HG03025 (cell line): ENCODE measurements around the gene TNRC6C.

Source experiments
- ATAC-seq: cut with Tn5 transposase; IDR thresholded peaks from one replicate; pipeline ENCODE4 v1.9.1; 2021; ENCODE audit warnings: mild to moderate bottlenecking, moderate library complexity; ENCODE audit not compliant: unreplicated experiment, low FRiP score

The TNRC6C gene

DNA sequence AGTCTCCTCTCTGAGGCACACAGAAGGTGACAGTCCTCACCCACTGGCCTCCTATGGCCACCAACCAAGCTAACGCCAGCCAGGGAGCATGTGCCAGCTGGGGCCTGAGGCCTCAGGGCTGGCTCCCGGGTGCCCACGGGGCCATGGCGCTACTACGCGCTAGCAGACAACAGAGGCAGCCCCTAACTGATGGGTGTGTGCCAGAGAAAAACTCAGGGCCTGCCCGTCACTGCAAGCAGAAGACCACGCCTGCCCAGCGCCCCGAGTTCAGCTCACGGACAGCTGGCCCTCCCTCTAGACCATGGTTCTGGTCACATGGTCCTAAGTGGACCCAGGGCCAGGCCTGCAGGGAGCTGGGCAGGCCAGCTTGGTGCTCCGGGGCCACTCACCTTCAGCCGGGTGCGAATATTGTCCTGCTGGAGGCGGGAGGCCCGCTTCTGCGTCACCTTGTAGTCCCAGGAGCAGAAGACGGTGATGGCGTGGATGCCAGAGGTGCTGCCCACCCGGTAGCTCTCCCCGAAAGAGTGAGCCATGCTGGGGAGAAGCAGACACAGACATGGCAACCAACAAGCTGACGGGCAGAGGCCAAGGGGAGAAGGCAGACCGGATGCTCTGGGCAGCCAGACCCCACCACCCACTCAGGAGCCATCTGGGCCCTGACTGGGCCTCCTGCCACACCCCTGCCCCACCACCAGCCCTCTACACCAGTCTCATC is 163.9 kb downstream of the TNRC6C start:
- no peak for ATAC-seq

DNA sequence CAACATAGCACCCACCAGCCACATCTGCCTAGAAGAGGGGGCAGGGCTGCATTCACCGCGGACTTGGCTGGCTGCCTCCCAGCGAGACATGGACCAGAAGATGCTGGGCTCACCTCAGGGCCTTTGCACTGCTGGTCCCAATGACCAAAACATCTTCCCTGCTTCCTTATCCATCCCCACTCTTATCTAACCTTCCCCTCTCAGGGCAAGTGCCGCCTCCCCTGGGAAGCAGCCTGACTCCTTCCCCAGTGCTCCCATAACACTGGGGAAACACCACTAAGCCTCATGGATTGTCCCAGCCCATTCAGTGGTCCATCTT is 164.4 kb downstream of the TNRC6C start:
- ATAC-seq, result no peak

DNA sequence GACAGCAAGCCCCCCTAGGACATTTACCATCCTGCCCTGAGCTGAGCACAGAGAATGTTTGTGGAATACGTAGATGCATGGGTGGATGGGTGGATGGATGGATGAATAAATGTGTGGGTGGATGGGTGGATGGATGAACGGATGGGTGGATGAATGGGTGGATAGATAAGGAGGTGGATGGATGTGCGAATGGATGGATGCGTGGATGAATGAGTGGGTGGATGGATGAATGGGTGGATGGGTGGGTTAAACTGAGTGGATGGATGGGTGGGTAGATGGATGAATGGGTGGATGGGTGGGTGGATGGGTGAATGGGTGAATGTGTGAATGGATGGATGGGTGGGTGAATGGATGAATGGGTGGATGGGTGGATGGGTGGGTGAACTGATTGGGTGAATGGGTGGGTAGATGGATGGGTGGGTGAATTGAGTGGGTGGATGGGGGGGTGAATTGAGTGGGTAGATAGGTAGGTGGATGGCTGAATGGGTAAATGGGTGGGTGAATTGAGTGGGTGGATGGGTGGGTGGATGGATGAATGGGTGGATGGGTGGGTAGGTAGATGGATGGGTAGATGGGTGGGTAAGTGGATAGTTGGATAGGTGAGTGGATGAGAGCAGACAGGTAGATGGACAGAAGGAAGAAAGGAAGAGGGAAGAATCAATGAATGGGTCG is 164.9 kb downstream of the TNRC6C start:
- ATAC-seq, result no peak

DNA sequence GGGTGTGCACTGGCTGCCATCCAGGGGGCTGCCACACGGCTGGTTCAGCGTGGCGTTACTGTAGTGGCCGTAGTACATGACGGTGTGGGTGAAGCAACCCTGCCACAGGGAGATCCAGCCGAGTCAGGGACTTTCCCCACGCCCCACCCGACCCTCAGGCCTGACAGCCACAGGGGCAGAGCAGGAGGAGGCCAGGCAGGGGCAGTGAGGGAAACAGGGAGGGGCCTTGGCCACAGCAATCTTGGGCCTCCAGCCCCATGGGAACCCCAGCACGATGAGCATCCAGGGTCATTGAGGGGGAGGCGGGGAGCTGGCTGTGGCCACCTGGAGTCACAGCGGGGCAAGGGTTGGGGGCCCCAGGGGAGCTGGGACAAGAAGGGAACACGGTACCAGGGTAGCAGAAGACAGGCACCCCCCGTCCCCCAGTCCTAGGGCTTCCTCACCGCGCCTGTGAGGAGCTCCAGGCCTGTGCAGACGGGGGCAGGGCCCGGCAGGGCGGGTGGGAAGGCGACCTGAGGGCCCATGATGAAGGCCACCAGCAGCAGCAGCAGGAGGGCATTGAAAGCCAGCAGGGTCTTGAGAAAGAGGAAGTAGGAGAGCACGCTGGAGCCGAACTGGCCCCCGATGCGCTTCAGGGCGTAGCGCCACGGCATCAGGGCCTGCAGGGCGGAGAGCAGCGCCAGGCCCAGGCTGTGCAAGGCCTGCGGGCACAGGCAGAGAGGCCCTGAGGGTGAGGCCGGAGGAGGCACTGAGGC is 165.8 kb downstream of the TNRC6C start:
- no peak for ATAC-seq

DNA sequence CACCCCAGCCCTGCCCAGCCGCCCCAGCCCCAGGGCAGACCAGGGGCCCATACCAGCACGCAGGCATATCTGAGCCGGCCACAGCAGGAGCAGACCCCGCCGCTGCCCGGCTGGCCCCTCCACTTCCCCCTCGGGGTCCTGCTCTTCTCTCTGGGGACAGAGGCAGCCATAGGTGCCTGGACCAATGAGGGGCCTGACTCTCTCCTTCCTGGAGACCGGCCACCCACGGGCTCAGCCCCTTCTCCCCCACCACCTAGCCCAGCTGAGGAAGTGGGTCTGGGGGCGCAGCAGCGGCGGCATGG is 166.3 kb downstream of the TNRC6C start:
- ATAC-seq, result no peak

DNA sequence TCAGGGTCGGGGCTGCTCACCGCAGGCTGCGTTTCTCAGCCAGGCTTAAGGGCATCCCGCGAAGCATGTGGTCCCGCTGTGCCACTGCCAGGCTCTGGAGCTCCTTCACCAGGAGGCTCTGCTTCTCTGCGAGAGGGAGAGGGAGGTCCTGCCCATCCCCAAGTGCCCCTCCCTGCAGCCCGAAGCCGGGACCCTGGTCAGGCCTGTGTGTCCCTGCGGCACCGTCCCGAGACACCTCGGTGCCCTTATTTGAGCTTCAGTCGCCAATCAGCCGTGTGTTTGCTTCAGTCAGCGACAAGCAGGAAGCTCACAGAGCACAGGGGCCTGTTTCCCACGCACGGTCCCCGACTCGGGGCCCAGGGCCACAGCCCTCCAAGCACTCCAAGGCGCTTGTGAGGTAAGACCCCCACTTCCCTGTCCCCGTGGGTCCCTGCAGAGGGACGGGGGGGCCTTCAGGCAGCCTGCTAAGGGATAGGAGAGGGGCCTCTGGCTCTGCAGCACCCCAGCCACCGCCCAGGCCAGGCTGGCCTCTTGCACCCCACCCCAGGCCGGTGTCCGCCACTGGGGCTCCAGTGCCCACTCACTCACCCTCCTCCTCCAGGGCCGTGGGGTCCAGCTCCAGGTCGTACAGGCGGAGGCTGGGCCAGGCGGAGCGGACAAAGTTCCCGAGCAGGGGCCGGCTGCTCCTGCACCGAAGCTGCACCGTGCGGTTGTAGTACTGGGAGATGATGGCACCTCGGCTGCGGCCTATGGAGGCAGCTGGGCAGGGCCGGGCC is 166.8 kb downstream of the TNRC6C start:
- no peak for ATAC-seq

DNA sequence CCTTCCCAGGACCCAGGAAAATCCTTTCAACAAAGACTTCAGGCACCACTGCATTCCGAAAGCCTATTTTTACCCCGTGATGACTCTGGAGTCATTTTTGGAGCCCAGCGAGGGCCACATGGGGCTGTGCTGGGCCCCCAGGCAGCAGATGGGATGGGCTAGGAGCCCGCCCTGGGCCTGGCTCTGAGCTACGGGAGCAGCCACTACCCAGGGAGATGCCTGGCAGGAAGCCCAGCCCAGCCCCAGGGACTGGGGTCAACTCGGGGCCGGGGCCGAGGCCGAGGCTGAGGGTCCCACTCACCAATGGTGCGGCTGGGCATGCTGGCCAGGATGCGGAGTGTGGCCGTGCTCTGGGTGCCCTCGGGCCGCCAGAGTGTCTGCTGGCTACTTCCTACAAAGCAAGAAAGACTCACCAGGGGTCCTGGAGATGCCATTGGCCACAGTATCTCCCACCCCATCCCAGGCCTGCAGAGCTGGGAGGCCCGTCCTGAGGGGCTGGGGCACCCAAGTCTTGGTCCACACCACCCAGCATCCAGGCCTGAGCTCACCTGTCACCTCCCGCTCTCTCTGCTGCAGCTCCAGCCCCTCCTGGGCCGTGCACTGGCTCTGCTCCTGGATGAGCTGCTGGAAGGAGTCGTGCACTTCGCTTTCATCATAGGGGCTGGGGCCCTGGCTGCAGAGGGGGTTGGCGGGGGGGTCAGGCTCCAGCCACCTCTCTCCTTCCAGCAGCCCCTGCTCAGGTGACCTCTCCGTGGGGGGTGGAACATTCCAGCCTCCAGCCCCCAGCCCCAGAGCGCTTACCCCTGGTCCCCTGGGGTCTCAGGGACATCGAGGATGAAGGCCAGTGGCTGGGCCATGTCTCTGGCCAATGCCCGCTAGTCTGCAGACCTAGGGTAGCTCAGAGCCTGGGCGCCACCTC is 167.7 kb downstream of the TNRC6C start:
- ATAC-seq, result no peak

DNA sequence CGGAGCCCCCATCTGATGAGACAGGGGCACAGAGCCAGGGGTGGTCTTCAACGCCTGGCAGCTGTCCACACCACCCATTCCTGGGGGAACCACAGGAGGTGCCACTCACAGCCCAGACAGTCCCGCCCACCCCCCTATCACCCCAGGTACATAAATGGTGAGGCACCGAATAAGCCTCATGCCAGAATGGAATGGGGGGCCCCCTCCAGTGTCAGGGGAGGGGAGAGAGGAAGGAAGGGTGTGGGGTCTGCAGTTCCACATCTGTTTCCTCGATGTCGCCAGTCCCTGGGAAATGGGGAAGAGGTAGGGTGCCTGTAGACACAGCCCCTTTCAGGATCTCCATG is 168.4 kb downstream of the TNRC6C start:
- ATAC-seq, result no peak

DNA sequence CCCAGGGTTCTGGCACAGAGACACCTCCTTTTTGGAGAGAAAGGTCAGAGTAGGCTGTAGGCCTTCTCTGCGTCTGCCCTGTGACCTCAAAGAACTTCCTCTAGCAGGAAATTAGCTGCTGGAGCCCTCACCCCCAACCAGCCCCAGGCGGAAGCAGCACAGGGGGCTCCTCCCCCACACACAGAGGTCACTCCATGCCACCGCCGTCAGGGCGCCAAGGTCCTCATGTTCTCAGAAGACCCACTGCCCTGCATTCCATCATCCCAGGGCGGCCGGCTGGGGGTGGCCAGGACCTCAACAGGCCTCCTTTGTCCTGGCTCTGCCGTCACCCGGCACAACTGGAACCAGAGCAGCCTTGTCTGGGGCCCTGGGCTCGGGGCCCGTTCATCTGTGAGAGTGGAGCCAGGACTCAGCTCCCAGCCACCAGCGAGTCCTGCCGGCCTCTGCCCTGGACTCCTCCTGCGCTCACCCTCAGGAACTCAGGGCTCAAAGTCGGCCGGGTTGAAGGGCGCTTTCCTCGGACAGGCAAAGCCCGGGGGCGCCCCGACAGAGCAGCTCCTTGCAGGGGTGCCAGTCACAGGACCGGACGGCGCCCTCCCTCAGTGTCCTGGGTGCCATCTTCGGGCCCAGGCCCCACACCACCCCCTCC is 168.9 kb downstream of the TNRC6C start:
- no peak for ATAC-seq

DNA sequence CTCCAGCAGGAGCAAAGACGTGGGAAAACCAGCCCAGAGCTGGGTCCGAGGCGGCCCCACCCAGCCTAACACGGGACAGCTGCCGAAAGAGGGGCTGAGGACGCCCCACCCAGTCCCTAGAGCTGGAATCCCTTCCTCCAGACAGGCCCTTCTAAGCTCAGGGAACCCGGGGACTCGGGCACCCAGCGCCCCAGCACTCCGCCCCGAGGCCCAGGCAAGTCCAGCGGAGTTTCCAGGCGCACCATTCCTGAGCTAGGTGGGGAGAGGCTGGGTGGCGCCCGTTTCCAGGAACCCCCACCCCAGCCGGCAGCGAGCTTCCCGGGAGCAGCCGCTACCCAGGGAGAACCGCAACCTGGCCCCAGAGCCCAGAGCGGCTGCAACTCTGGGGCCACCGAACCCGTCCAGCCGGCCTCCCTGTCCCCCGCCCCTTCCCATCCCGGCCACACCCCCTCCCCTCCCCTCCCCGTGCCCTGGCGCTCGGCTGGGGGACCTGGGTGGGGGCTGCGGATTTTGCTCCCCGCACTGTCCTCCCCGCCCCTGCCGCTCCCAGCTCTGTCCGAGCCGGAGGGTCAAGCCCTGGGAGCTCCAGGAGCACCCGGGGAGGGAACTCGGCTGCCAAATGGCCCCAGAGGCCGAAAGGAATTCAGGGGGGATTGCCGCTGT is 169.5 kb downstream of the TNRC6C start:
- ATAC-seq, result no peak

DNA sequence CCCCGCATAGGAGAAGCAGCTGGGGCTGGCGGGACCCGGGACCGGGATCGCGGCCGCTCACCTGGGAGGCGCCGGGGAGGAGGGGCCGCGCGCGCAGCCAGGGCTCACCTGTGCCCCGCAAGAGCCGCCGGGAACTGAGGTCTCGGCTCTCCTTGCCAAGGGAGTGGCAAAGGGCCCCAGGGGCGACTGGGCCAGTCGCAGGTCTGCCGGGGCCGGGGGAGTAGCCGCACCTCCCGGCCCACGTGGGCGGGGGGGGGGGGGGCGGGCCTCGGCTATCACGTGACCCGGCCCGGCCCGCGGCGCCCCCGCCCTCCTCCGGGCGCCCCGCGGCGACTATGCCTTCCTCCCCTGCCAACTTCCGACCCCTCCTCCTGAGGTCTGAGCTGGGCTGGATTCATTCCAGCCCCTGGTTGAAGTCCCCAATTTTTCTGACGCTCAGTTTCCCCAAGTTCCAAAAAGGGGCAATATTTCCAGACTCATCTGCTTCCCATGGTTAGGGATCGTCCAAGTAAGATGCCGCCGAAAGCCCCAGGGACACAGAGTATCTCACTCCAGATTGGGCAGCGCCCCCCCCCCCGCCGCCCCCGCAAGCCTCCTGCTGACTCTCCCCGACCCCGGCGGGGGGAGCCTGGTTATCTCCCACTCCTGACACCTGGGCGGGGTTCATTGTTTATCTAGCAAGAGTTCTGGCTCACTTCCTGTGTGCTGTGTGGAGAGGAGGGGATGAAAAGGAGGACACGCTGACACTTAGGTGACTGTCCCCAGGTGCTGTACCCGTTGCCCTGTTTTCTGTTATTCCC is 170.2 kb downstream of the TNRC6C start, which contains the start of gene TMC6:
Gene TMC6, minus strand, starts transcription at position 205 of the 800 bp plus-strand sequence. CDS start 1,923 bp downstream, outside the sequence.
- ATAC-seq, result no peak

DNA sequence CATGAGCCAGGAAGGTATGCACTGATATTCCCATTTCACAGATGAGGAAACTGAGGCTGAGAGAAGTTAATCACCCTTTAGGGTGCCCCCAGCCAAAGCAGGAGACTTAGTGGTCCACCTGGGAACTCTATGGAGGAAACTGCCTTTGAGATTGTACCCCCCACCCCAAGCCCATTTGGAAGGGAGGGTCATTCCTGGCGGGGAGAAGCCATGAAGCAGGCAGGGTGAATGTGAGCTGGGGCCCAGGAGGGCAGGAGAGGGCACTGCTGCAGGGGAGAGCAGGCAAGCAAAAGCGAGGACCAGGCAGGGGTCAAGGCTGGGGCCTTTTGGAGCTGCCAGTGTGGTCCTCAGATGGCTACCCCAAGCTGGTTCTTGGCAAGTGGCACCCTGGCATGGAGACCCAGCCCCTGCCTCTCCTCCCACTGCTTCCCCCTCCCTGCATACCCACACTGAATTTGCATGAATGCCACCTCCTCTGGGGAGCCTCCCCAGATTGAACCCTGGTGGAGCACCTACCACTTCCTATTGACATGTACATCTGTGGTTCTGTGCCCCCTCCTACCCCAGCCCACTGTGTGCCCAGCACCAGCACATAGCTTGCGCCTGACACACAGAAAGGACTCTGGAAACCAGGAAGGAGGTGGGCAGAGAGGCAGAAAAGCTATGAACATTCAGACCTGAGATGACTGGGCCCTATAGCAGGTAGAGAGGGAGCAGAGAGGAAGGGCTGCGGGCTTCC is 171.0 kb downstream of the TNRC6C start:
- no peak for ATAC-seq

DNA sequence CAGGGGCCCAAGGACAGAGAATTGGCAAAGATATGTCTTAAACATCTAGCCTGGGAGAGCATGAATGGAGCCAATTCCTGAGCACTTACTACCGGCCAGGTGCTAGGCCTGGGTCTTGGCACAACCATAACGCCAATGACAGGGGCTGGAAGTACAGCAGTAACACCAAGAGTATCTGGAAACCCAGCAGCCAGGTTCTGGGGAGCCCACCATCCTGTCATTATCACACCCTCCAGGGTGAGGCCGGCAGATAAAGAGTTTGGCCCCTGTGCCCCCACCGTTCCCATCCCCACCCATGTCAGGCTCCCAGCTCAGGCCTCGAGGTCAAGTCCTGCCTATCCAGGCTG is 171.6 kb downstream of the TNRC6C start:
- ATAC-seq, result no peak

DNA sequence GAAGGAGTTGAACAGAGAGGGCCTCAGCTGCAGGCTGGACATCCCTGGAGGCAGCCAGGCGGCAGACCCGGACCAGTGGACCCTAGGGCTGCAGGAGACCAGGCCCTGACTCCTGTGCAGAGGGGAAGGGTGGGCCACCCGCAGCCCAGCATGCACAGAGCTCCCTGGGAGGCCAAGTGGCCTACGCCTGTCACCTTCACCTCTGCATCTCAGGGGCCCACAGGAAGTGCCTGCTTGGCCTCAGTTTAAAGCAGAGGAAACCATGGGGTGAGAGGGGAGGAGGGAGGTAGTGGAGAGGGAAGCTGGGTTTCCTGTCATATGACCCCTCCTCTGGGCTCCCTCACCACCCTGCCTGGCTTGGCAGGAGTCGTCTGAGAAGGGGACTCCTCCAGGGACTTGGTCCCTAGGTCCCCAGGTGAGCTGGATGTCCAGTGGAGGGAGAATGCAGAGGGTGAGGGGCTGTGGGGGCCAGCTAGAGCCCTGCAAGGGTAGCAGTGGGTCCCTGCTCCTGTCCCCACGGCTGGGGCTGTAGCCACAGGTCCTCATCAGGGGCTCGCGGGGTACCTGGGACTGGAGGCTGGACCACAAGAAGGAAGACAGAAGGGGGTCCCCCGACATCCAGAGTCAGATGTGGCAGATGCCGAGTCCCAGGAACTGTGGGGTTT is 172.1 kb downstream of the TNRC6C start, which contains the start of gene TMC8:
Gene TMC8, plus strand, starts transcription at position 335 of the 665 bp plus-strand sequence. CDS start 818 bp downstream, outside the sequence.
- no peak for ATAC-seq

DNA sequence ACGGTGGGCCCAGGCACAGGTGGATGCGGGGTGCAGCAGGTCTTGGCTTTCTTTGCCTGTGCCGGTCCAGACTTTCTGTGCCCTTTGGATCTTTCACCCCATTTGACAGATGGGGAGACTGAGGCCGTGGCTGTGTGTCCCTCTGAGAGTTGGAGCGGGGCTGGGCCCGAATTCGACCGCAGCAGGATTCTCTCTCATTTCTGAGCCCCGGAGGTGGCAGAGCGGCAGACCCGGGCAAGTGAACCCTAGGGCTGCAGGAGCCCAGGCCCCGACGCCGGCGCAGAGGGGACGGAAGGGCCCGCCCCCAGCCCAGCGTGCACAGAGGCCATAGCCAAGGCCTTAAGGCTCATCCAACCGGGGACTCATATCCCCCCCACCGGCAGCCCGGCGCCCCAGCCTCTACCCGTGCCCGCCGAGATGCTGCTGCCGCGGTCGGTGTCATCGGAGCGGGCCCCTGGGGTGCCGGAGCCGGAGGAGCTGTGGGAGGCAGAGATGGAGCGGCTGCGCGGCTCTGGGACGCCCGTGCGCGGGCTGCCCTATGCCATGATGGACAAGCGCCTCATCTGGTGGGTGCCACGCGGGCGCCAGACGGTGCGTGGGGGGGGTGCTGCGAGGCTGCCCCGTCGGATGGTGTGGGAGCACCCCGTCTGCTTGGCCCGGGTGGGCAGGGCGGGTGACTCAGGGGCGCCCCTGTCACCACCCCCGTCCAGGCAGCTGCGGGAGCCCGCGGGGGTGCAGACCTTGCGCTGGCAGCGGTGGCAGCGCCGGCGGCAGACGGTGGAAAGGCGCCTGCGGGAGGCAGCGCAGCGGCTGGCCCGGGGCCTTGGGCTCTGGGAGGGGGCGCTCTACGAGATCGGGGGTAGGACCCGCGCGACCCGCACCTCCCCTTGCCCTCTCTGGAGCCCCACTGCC is 172.9 kb downstream of the TNRC6C start:
- ATAC-seq, result no peak

DNA sequence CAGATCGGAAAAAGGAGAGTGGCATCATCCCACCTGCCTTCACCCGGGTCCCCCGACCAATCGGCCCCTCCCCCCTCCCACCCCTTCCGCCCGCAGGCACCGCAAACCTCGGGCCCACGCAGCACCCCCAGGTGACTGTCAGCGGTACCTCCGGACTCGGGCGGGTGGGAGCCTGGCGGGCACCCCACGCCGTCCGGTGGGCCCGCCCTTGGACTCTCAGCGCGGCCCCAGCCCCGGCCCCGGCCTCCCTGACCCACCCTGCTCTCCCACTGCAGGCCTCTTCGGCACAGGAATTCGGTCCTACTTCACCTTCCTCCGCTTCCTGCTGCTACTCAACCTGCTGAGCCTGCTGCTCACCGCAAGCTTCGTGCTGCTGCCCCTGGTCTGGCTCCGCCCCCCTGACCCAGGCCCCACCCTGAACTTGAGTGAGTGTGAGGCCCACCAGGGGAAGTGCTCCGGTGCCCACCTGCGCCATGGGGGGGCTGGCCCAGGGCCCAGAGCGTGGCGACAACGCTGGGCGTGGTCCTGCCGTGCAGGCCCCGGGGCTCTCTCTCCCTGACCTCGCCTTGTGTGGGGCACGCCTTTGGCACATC is 173.7 kb downstream of the TNRC6C start:
- ATAC-seq, result no peak
